ENCODE data around the gene CCDC106. TPM values are rescaled to one million over a fixed set of nuclear protein-coding genes. Genes with fewer than 3 reads are reported as not detected.

The CCDC106 gene
- total RNA-seq, 1 donor from 2014 or later: 9.4 TPM

DNA sequence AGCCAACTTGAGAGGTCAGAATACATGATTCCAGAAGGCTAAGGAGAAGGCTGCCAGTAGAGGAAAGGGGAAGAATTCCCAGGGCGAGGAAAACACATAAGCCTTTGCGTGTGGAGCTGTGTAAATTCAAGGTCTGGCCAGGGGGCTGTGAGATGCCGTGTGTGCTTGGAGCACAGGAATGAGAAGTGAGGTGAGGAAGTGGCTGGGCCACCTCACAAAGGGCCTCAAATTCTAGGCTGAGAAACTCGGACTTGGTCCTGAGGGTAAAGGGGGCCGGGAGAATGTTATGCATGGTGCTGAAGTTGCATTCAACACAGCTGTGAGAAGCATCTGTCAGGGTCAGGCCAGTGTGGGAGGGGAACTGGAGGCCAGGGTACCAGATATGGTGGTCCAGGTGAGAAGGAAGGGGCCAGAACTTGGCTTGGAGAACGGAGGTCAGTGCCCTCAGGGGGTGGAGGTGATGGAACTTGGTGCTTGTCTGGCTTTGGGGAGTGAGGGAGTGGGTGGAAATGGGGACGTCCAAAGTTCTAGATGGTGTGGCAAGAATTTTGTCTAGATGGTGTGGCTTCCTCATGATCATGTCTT lies 12.1 kb upstream of the CCDC106 start:
- no peak for DNase-seq (ENCODE audit: low spot score)

DNA sequence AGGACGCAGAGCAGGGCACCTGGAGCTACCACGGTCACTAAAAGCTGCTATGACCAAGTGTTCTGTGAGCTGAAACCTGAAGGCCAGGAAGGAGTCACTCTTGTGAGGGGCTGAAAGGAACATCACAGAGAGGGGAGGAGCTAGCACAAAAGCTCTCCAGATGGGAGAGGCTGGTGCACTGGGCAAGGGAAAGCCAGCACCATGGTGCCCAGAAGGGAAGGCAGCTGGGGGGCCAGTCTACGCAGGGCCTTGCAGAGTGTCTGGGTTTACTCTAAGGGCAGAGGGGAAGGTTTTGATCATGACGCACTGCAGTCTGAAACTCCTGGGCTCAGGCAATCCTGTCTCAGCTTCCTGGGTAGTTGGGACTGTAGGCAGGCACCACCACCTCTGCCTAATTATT lies 11.3 kb upstream of the CCDC106 start:
- DNase-seq (ENCODE audit: low spot score): no peak

DNA sequence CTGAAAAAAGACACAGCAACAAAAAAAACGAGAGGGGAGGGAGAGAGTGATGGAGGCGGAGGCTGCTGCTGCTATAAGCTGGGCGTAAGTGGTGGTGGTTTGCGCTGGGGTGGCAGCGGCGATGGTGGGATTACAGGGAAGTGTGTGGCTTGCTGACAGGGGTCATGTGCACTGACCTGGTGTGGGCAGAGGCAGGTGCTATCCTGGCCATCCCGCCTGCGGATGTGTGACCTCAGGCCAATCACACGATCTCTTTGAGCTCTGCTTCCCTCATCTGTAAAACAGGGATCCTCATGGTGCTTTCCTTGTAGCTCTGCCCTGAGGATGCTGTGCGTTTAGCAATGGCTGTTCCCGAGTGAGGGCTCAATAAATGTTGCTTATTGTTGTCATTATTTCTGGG lies 10.5 kb upstream of the CCDC106 start:
- no peak for DNase-seq (ENCODE audit: low spot score)

DNA sequence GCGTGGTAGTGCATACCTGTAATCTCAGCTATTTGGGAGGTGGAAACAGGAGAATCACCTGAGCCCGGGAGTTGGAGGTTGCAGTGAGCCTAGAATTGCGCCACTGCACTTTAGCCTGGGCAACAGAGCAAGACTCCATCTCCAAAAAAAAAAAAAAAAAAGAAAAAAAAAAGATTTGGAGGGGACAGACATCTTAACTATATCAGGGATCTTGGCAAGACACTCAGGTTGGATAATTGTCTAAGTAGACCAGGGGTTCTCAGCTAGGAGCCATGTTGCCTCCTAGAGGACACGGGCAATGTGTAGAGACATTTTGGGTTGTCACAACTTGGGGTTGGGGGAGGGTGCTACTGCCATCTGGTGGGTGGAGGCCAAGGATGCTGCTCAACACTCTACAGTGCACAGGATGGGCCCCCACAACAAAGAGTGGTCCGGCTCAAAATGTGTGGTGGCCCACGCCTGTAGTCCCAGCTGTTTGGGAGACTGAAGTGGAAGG lies 9.1 kb upstream of the CCDC106 start:
- no peak for DNase-seq (ENCODE audit: low spot score)

DNA sequence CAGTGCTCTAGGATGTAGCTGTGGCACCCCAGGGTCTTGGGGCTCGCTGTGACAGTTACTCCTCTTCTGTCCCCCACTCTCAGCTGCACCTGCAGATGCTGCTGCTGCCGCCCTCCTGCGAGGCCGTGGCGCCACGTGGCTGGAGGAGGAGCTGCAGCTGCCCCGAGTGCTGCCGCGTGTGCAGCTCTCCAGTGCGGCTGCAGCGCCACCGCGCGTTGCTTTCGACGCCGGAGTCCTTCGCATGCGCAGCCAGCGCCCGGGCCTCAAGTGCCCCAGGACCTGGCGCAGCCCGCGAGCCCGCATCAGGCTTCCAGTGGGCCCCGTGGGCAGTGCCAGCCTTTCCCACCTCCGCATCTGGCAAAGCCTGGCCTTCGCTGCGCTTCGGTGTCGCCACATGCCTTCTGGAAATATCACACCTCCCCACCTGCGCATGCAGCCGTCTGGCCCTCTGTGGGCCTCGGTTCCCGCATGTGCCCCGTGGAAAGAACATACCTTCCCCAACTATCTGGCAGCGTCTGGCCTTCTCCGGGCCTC lies 7.9 kb upstream of the CCDC106 start:
- peak; percentile 72 for DNase-seq (ENCODE audit: low spot score)

DNA sequence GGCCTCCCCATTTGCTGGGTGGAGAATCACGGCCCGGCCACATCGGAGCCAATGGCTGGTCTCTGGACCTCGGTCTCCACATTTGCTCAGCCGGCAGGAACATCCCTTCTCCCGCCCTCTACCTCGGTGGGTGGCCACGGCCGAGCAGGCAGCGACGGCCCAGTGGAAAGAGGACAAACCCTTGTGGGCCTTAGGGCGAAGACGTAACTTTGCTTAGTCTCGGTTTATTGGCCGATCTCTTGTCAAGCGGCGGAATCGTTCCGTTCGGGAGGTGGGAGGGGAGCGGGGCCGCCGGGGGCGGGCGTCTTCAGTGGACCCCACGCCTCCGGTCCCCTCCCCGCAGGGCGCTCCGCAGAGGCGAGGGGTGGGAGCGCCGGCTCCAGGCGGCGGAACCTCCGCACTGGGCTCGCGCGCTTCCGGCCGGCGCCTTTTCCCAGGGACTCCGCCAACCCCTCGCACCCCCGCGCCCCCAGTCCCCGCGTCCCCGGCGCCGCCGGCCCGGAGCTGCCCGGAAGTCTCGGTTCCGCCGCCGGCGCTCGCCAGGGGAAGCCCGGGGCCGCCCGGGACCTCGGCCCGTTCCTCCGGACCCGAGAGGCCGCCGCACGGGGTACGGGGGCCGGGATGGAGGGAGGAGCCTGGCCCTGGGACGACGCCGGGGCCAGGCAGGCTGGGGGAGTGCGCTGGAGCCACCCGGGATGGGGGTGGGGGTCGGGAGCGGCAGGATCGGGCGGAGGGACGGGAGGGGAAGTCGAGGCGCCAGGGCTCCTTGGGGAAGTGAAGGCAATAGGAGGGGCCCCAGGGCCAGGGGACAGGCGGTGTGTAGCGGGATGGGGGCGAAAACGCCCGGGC lies 7.2 kb upstream of the CCDC106 start, which contains the start of gene ZNF580:
Gene ZNF580 (plus strand): TSS at position 426 of the 849 bp plus-strand sequence. CDS start 1,507 bp downstream, outside the sequence.
- DNase-seq (ENCODE audit: low spot score): peak; percentile 92

DNA sequence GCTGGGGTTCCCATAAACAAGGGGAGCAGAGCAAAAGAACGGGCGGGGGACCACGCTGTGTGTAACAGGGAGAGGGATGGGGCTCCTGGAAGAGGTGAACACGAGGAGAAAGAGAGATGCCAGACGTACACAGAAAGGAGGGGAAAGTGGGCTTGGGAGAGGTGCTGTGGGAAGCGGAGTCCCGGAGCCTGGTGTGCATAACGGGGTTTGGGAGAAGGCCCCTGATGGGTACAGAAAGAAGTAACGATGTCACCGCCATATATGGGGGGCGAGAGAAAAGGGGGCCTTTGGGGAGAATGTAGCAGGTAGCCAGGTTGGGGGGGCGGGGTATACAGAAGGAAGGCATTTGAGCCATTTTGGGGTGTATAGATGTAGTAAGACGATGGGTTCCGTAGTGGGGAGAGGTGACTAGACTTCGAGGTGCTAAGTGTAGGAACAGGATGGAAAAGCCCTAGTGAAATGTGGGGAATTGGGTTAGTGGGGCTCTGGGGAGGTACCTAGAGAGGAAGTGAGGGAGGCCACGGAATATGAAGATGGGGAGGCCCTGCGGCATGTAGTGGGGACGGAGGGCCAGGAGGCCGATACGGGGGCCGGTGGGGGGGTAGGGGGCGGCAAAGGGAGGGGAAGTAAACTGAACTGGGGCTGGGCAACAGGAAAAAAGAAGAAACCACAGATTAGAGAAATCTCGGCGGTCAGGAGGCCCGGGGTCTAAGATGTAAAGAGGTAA lies 6.4 kb upstream of the CCDC106 start:
- DNase-seq (ENCODE audit: low spot score): no peak

DNA sequence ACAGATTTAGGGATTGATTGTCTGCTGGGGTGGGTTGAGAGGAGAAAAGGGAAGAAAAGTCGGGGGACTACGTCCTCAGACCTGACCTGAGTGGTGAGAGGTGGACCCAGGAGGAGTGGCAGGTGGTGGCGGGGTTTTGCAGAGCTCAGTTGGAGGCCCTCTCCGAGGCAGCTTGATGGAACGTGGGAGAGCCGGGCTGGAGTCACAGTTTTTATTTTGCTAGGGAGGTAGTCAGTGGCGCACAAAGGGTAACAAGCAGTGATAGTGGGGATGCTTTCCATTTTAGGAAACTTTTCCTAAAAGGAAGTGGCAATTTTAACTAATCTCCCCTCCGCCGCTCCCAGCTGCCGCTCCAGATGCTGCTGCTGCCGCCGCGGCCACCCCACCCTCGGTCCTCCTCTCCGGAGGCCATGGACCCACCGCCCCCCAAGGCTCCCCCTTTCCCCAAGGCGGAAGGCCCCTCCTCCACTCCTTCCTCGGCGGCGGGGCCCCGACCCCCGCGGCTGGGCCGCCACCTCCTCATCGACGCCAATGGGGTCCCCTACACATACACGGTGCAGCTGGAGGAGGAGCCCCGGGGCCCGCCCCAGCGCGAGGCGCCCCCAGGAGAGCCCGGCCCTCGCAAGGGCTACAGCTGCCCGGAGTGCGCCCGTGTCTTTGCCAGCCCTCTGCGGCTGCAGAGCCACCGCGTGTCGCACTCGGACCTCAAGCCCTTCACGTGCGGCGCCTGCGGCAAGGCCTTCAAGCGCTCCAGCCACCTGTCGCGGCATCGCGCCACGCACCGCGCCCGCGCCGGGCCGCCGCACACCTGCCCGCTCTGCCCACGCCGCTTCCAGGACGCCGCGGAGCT lies 5.6 kb upstream of the CCDC106 start:
- DNase-seq (ENCODE audit: low spot score): peak; percentile 42

DNA sequence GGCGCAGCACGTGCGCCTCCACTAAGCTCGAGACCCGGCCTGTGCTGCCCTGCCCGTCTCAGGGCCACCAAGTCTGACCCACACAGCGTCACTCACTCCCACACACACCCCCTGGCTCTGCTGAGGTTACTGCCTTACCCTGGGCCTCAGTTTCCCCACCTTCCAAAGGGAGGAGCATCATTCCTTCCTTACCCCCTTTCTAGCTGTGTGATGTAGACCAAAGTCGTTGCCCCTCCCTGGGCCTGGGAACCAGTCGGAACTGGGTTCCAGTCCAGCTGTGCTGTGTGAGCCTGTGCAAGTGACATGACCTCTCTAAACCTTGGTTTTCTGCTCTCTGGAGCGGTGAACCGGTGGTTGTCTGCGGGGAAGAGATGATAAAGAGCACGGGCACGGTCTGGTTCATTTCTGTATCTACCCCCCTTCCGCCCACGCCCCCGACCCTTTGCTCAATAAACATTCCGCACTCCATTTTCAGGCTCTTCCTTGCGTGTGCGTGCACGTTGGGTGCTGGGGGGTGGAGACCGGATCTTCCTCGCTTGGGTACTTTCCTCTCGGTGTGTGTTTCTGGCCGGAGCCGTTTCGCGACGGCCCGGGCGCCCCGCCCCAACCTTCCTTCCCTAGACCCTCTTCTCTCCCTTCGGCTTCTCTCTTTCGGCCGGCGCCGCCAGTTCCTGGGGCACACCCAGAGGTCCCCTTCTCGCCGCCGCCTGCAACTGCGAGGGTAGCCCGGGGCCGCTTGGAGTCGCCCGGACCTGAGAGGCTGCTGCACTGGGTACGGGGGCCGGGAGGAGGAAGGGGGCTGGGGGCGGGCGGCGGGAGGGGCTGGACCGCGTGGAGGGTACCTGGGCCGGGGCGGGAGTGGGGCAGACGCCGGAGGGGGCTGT lies 4.8 kb upstream of the CCDC106 start, which contains the start of gene ZNF581:
Gene ZNF581 (plus strand): TSS at position 647 of the 884 bp plus-strand sequence. CDS start 923 bp downstream, outside the sequence.
- peak; percentile 79 for DNase-seq (ENCODE audit: low spot score)

DNA sequence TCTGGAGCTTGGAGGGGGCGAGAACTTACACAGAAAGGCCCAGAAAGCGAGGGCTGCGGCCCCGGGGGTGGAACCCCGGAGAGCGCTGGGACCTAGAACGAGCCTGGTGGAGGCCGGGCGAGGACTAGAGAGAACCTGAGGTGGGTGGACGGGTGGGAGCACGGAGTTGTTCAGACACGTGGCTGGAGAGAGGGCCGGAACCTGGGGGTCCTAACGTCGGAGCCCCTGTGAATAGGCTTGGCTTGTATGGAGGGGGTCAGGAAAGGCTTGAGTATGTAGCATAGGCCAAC lies 4.2 kb upstream of the CCDC106 start:
- no peak for DNase-seq (ENCODE audit: low spot score)

DNA sequence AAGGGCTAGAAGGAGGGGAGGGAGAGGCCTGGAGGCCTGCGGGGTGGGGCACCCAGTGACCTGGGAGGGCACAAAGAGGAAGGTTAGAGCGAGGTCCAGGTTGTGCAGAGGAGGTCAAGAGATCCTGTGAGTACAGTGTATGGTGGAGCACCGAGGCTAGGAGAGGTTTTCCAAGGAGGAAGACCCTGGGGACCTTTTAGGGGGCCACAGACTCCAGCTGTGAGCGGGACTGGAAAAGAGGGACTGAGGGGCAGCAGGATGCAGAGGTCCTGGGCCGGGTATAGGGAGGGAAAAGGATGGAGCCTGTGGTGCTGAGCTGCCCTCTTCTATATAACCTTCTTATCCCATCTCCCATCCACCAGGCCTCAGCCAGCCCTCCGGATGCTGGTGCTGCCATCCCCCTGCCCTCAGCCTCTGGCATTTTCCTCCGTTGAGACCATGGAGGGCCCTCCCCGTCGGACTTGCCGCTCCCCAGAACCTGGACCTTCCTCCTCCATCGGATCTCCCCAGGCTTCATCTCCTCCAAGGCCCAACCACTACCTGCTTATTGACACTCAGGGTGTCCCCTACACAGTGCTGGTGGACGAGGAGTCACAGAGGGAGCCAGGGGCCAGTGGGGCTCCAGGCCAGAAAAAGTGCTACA lies 3.7 kb upstream of the CCDC106 start:
- DNase-seq (ENCODE audit: low spot score): no peak

DNA sequence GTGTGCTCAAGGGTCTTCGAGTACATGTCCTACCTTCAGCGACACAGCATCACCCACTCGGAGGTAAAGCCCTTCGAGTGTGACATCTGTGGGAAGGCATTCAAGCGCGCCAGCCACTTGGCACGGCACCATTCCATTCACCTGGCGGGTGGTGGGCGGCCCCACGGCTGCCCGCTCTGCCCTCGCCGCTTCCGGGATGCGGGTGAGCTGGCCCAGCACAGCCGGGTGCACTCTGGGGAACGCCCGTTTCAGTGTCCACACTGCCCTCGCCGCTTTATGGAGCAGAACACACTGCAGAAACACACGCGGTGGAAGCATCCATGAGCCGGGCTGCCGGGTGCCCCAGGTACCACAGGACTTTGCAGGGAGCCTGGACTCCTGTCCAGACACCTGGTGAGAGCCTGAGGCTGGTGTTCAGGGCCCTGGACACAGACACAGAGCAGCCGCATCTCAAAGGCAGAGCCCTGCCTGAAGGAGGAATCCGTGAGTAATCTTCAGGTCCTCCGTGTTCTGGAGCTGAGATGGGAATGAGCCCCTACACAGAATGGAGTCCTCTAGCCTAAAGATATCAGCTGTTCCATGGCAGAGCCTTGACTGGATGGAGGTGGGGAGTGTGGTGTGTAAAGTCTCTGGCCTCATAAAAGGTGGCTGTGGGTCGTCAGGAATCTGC lies 3.0 kb upstream of the CCDC106 start:
- no peak for DNase-seq (ENCODE audit: low spot score)

DNA sequence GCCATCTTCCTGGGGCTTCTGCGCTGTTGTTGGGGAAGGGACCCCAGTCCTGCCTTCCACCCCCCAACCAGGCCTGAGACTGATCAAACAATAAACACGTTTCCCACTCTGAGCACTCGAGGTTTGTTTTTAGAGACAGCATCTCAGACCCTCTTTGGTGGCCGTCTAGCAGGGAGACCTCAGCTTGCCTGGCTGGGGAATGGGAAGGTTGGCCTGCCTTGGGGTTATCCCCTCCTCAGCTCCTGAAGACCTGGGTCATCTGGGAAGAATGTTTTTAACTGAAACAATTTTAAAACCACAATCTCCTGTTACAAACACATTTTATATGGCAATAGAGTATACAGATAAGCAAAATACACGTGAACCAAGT lies 2.5 kb upstream of the CCDC106 start:
- DNase-seq (ENCODE audit: low spot score): no peak

DNA sequence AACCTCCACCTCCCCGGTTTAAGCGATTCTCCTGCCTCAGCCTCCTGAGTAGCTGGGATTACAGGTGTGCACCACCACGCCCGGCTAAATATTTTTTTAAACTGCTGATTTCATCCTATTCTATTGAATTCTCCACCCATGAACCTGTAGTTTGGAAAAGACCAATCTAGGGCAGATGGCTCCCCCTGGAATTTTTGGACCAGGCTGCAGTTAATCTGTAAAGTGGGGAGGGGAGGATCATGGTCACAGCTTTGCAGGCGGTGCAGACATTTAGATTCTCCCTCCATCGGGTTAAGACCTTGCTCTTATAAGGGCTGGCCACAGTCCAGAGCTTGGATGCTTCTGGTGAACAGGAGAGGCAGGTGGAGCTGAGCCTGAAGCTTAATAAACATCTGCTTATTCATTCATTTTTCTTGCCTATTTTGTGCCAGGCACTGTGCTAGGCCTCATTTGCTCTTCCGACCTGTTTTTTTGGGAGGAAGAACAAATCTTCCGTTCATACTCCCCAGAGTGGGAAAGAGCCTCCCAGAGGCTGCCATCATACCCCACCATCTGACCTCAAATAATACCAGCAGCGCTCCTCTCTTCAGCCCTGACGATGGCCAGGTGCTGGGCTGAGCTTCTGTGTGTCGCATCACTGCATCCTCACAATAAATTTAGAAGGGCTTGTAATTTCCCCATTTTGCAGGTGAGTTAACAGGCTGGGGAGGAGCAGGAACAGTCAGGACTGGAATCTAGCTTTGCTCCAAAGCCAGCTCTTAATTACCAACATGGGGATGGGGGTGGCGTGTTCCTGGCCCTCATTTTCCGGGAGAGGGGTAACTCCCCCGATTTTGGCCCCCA lies 902 bp upstream of the CCDC106 start:
- no peak for DNase-seq (ENCODE audit: low spot score)

DNA sequence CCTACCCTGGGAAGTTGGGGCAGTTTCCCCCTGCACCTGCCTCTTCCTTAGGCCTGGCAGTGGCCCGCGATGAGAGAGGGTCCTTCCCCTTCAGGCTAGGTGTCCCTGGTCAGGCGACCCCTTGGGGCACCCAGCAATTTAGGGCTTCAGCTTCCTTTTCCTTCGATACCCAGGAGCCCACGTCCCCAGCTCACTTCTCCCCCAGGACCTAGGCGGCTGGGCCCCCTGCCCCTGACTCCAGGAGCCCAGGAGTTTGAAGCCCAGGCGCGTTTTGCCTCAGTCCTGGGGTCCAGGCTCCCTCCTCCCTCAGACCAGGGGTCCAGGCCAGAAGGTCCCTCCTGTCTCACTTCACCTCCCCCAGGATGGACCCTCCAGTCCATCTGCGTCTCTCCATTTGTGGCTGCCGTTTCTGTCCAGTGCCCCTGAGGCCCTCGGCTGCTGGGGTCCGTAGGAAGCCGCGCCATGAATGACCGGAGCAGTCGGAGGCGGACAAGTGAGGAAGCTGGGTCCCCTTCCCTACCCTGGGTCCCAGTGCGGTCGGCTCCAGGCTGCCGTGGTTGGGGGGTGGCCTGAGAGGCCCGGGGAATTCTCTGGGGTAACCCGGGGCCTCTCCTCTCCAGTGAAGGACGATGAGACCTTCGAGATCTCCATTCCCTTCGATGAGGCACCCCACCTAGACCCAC lies 714 bp downstream of the CCDC106 start:
- no peak for DNase-seq (ENCODE audit: low spot score)

DNA sequence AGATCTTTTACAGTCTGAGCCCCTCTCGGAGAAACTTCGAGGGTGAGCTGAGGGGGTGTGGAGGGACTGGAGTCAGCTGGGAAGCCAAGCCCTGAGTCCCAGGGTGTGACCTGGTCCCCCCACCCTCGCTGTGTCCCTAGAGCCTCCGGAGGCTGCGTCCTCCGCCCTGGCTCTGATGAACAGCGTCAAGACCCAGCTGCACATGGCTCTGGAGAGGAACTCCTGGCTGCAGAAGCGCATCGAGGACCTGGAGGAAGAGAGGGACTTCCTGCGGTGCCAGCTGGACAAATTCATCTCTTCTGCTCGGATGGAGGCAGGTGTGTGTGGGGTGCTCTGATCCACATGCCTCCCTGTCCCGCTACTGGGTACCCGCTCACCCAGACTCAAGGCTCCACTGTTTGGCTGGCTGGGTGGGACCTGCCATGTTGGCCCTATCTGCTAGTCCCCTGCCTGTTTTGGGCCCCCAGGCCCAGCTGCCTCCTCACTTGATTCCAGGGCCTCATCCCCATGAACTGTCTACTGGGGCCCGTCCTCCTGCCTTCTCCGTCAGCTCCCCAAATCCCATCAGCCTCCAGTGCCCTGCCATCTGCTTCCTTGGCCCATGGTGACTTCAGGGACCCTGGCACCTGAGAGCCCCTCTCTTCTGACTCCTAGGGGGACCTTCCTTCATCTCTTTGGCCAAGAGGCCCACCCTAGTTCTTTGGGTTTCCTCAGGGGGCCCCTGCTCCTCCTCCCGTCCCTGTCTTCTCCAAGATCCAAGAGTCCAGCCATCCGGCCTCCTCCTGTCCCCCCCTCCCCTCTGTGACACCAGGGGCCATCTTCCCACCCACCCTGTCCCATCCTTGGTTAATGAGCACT lies 1.5 kb downstream of the CCDC106 start:
- DNase-seq (ENCODE audit: low spot score): no peak

DNA sequence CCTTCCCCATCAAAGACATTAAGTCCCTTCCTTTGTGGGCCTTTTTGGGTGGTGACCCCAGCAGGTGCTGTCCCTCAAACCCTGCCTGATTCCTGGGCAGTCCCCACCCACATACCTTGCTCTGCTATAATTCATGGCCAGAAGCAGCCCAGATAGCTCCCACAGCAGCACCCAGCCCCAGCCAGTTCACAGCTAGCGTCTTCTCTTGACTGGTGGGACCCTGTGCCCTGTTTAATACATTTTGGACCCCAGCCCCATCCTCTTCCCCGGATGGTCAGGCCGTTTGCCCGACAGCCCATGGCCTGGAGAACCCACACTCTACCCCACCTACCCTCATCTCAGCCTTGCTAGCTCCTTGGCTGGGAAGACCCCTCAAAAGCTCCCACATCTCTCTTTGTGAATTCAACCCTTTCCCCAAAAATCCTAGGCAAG lies 2.1 kb downstream of the CCDC106 start:
- DNase-seq (ENCODE audit: low spot score): no peak
